Gastrocnemius medialis (tissue), 4 donors: ENCODE results near the gene OBSCN. TPM values are rescaled to one million over a fixed set of nuclear protein-coding genes. Genes with fewer than 3 reads are reported as not detected.

Source experiments
- ATAC-seq, 2 donors: fragments of 150-250 bp; one replicate each; pipeline ENCODE4 v1.9.1; 2016
- DNase-seq, 2 donors: peaks; one replicate each; pipeline ENCODE4 v3.0.0-alpha.2; 2019
- H3K27ac ChIP-seq, 4 donors: fragments of 200-600 bp; sonication (generic); 1 replicate in 1 of 4; 2 replicates in 3 of 4; pipeline ENCODE4 v1.5.1; 2016 to 2018; ENCODE audit warnings: mild to moderate bottlenecking in 2 of 4, moderate library complexity in 1 of 4
- H3K27me3 ChIP-seq, 3 donors: fragments of 200-600 bp; sonication (generic) in 2 of 3; 1 replicate in 1 of 3; 2 replicates in 2 of 3; pipeline versions ENCODE4 v1.5.1 to v1.6.0; 2016 to 2019; ENCODE audit warnings: mild to moderate bottlenecking in 1 of 3, moderate library complexity in 1 of 3
- H3K36me3 ChIP-seq, 2 donors: fragments of 200-600 bp; sonication (generic) in 1 of 2; one replicate each; pipeline ENCODE4 v1.5.1; 2017 to 2018
- H3K4me1 ChIP-seq, 2 donors: fragments of 200-600 bp; sonication (generic) in 1 of 2; one replicate each; pipeline ENCODE4 v1.5.1; 2016 to 2017; ENCODE audit warnings: mild to moderate bottlenecking in 2 of 2
- H3K4me3 ChIP-seq, 4 donors: fragments of 200-600 bp; sonication (generic) in 3 of 4; 1 replicate in 1 of 4; 2 replicates in 3 of 4; pipeline ENCODE4 v1.5.1; 2016 to 2019; ENCODE audit warnings: mild to moderate bottlenecking in 2 of 4
- H3K9me3 ChIP-seq, 3 donors: fragments of 200-600 bp; sonication (generic) in 2 of 3; 1 replicate in 1 of 3; 2 replicates in 2 of 3; pipeline ENCODE4 v1.5.1; 2016 to 2019
- CTCF ChIP-seq, 5 experiments: fragments of 450-650 bp in 3 of 5; fragments of 200-600 bp in 2 of 5; sonication (generic) in 2 of 5; IDR thresholded peaks in 4 of 5; conservative IDR thresholded peaks in 1 of 5; 1 replicate in 4 of 5; 2 replicates in 1 of 5; pipeline ENCODE4 v1.5.1; 2016 to 2019; ENCODE audit warnings: antibody characterized with exemption in 5 of 5, mild to moderate bottlenecking in 3 of 5, moderate library complexity in 3 of 5
- POLR2A ChIP-seq, 2 donors: fragments of 450-650 bp; IDR thresholded peaks; one replicate each; pipeline ENCODE4 v1.6.1; 2017; ENCODE audit warnings: antibody characterized with exemption in 2 of 2, mild to moderate bottlenecking in 2 of 2, moderate library complexity in 2 of 2
- in situ Hi-C, 4 donors: fragments of 200-750 bp; cut with MboI; loops; one replicate each; pipeline versions ENCODE4 v1.15.0 to v1.8.0; 2017; ENCODE audit warnings: low sequenced_read_pairs in 4 of 4
- intact Hi-C: fragments of 100-400 bp; cut with DNase I; formaldehyde crosslinking; loops from one replicate; pipeline ENCODE4 v1.15.1; 2023; ENCODE audit warnings: low total_unique reads
- total RNA-seq, 4 donors: library from RNA; depleted of rRNA; stranded (reverse); fragments of >200 nt; gene quantifications; one replicate each; pipeline versions ENCODE4 v1.1.0 to v1.2.3, GENCODE V29; 2016

Gene OBSCN
- total RNA-seq, 4 donors from 2014 or later = 798 to 1,571 (median 1,162) TPM

- no peaks in the 10 kb centered on the region for H3K36me3 ChIP-seq
- H3K4me3 ChIP-seq = no peak overlapping the region
- TF ChIP-seq CTCF (IDR thresholded peaks at IDR 0.05 in 4 of 5, conservative IDR thresholded peaks at IDR 0.05 in 1 of 5) (no peak), POLR2A (IDR thresholded peaks at IDR 0.05) (no peak)
- in situ Hi-C loops = no loop called here
- peaks cover 6 to 12% of the 10 kb centered on the region in 2 donors for H3K4me1 ChIP-seq
- no peaks in the 10 kb centered on the region for H3K9me3 ChIP-seq
- ATAC-seq (no peak), DNase-seq (no peak)
- intact Hi-C loops = no loop called here
- peaks cover 31 to 43% (median 41%) of the 10 kb centered on the region in 3 donors for H3K27me3 ChIP-seq
- no peak overlapping the region for H3K27ac ChIP-seq
These were observed 209.2 kb downstream of the OBSCN start for GRCh38 chr1:228417061-228417460.

- DNase-seq (no peak), ATAC-seq (no peak)
- in situ Hi-C loops (no loop called here), intact Hi-C loops (no loop called here)
- Histone ChIP-seq H3K4me1 (peaks cover 6 to 12% of the 10 kb centered on the region in 2 donors), H3K27me3 (peaks cover 31 to 43% (median 41%) of the 10 kb centered on the region in 3 donors), H3K36me3 (no peaks in the 10 kb centered on the region), H3K4me3 (no peak overlapping the region), H3K9me3 (no peaks in the 10 kb centered on the region), H3K27ac (no peak overlapping the region)
- TF ChIP-seq CTCF (IDR thresholded peaks at IDR 0.05 in 4 of 5, conservative IDR thresholded peaks at IDR 0.05 in 1 of 5) (no peak), POLR2A (IDR thresholded peaks at IDR 0.05) (no peak)
These were observed 209.8 kb downstream of the OBSCN start for GRCh38 chr1:228417483-228418203.

- intact Hi-C loops (no loop called here), in situ Hi-C loops (no loop called here)
- DNase-seq (no peak), ATAC-seq (no peak)
- Histone ChIP-seq H3K9me3 (no peaks in the 10 kb centered on the region), H3K4me3 (no peak overlapping the region), H3K36me3 (no peaks in the 10 kb centered on the region), H3K4me1 (peaks cover 1 to 8% of the 10 kb centered on the region in 2 donors), H3K27ac (no peak overlapping the region), H3K27me3 (peaks cover 18 to 28% (median 23%) of the 10 kb centered on the region in 3 donors)
- TF ChIP-seq CTCF (IDR thresholded peaks at IDR 0.05 in 4 of 5, conservative IDR thresholded peaks at IDR 0.05 in 1 of 5) = no peak
- no peak for TF ChIP-seq POLR2A (IDR thresholded peaks at IDR 0.05)
These were observed 213.4 kb downstream of the OBSCN start for GRCh38 chr1:228420968-228421826.

GRCh38 chr1:228423404-228424053, 215.7 kb downstream of the OBSCN start:
- Histone ChIP-seq H3K4me3 (no peak overlapping the region), H3K27me3 (peaks cover under 1 to 5% (median 4%) of the 10 kb centered on the region in 3 donors), H3K4me1 (no peaks in the 10 kb centered on the region), H3K36me3 (no peaks in the 10 kb centered on the region), H3K27ac (no peak overlapping the region), H3K9me3 (no peaks in the 10 kb centered on the region)
- no peak for DNase-seq
- ATAC-seq = no peak
- in situ Hi-C loops (no loop called here), intact Hi-C loops (no loop called here)
- TF ChIP-seq POLR2A (IDR thresholded peaks at IDR 0.05) (no peak), CTCF (IDR thresholded peaks at IDR 0.05 in 4 of 5, conservative IDR thresholded peaks at IDR 0.05 in 1 of 5) (no peak)
